HAP-1 (cell line): ENCODE measurements around the gene CFI.

Experiments used
- DNase-seq, 2 experiments: peaks; one replicate each; pipeline ENCODE4 v3.0.0-alpha.2; 2016 to 2020; ENCODE audit warnings: low spot score in 2 of 2
- H3K27me3 ChIP-seq: fragments of 250-450 bp; sonication (Bioruptor Pico); 2 replicates; pipeline ENCODE4 v1.5.1; 2020; ENCODE audit warnings: low read depth, mild to moderate bottlenecking, moderate library complexity
- H3K36me3 ChIP-seq: fragments of 250-450 bp; sonication (Bioruptor Pico); replicated peaks from 2 replicates; pipeline ENCODE4 v1.5.1; 2020; ENCODE audit warnings: mild to moderate bottlenecking
- H3K4me1 ChIP-seq: fragments of 250-450 bp; sonication (Bioruptor Pico); 2 replicates; pipeline ENCODE4 v1.5.1; 2020; ENCODE audit warnings: mild to moderate bottlenecking
- H3K4me3 ChIP-seq: fragments of 250-450 bp; sonication (Bioruptor Pico); 2 replicates; pipeline ENCODE4 v1.5.1; 2020; ENCODE audit warnings: mild to moderate bottlenecking, moderate library complexity
- H3K9me3 ChIP-seq: fragments of 250-450 bp; sonication (Bioruptor Pico); 2 replicates; pipeline ENCODE4 v1.5.1; 2020; ENCODE audit warnings: mild to moderate bottlenecking, moderate library complexity
- in situ Hi-C: fragments of 300-500 bp; cut with MboI; formaldehyde crosslinking; loops from 3 replicates; pipeline ENCODE4 v1.14.3; 2020; ENCODE audit warnings: low sequenced_read_pairs, inconsistent platforms, mixed read lengths

The CFI gene

GRCh38 chr4:109764376-109764775 is 37.4 kb downstream of the CFI start:
- no peak for DNase-seq
- Histone ChIP-seq H3K4me1 (no peaks in the 10 kb centered on the region), H3K4me3 (no peak overlapping the region), H3K27me3 (peaks cover 3% of the 10 kb centered on the region; the same call in 1 of the 2 replicates), H3K36me3 (no peaks in the 10 kb centered on the region), H3K9me3 (no peaks in the 10 kb centered on the region)
- in situ Hi-C loops: no loop called here

GRCh38 chr4:109760682-109761081 is 41.1 kb downstream of the CFI start:
- H3K27me3 ChIP-seq: no peaks in the 10 kb centered on the region
- no peak for DNase-seq
- in situ Hi-C loops: no loop called here
- H3K4me1 ChIP-seq: no peaks in the 10 kb centered on the region
- no peaks in the 10 kb centered on the region for H3K9me3 ChIP-seq
- no peaks in the 10 kb centered on the region for H3K36me3 ChIP-seq
- H3K4me3 ChIP-seq: no peak overlapping the region

- Histone ChIP-seq H3K9me3 (no peaks in the 10 kb centered on the region), H3K27me3 (no peaks in the 10 kb centered on the region), H3K4me1 (no peaks in the 10 kb centered on the region), H3K36me3 (no peaks in the 10 kb centered on the region), H3K4me3 (no peak overlapping the region)
- in situ Hi-C loops: no loop called here
- no peak for DNase-seq
Observed at GRCh38 chr4:109755656-109756055, 46.1 kb downstream of the CFI start.

GRCh38 chr4:109754093-109754857 is 47.5 kb downstream of the CFI start:
- no peak overlapping the region for H3K4me3 ChIP-seq
- DNase-seq: no peak
- no peaks in the 10 kb centered on the region for H3K9me3 ChIP-seq
- H3K36me3 ChIP-seq: no peaks in the 10 kb centered on the region
- no peaks in the 10 kb centered on the region for H3K27me3 ChIP-seq
- no peaks in the 10 kb centered on the region for H3K4me1 ChIP-seq
- in situ Hi-C loops: no loop called here

- DNase-seq: no peak
- Histone ChIP-seq H3K36me3 (no peaks in the 10 kb centered on the region), H3K4me1 (no peaks in the 10 kb centered on the region), H3K4me3 (no peak overlapping the region), H3K27me3 (no peaks in the 10 kb centered on the region), H3K9me3 (no peaks in the 10 kb centered on the region)
- in situ Hi-C loops: no loop called here
Observed at GRCh38 chr4:109752525-109752924, 49.3 kb downstream of the CFI start.

- Histone ChIP-seq H3K9me3 (no peaks in the 10 kb centered on the region), H3K4me3 (no peak overlapping the region), H3K36me3 (no peaks in the 10 kb centered on the region), H3K4me1 (no peaks in the 10 kb centered on the region), H3K27me3 (no peaks in the 10 kb centered on the region)
- DNase-seq: no peak
- in situ Hi-C loops: no loop called here
Observed at GRCh38 chr4:109751852-109752251, 49.9 kb downstream of the CFI start.

- Histone ChIP-seq H3K4me1 (no peaks in the 10 kb centered on the region), H3K36me3 (no peaks in the 10 kb centered on the region), H3K4me3 (no peak overlapping the region), H3K9me3 (no peaks in the 10 kb centered on the region), H3K27me3 (no peaks in the 10 kb centered on the region)
- in situ Hi-C loops: no loop called here
- DNase-seq: no peak
Observed at GRCh38 chr4:109750652-109751244, 51.1 kb downstream of the CFI start.

GRCh38 chr4:109749388-109750082 is 52.3 kb downstream of the CFI start:
- Histone ChIP-seq H3K27me3 (no peaks in the 10 kb centered on the region), H3K4me3 (no peak overlapping the region), H3K4me1 (no peaks in the 10 kb centered on the region), H3K9me3 (no peaks in the 10 kb centered on the region), H3K36me3 (no peaks in the 10 kb centered on the region)
- in situ Hi-C loops: no loop called here
- DNase-seq: no peak

- Histone ChIP-seq H3K4me3 (no peak overlapping the region), H3K4me1 (no peaks in the 10 kb centered on the region), H3K27me3 (no peaks in the 10 kb centered on the region), H3K36me3 (no peaks in the 10 kb centered on the region), H3K9me3 (no peaks in the 10 kb centered on the region)
- in situ Hi-C loops: no loop called here
- no peak for DNase-seq
Observed at GRCh38 chr4:109748114-109748513, 53.7 kb downstream of the CFI start.

- H3K4me1 ChIP-seq: no peaks in the 10 kb centered on the region
- H3K36me3 ChIP-seq: no peaks in the 10 kb centered on the region
- H3K27me3 ChIP-seq: no peaks in the 10 kb centered on the region
- in situ Hi-C loops: no loop called here
- no peaks in the 10 kb centered on the region for H3K9me3 ChIP-seq
- DNase-seq: no peak
- H3K4me3 ChIP-seq: no peak overlapping the region
Observed at GRCh38 chr4:109746728-109747127, 55.1 kb downstream of the CFI start.

- no peaks in the 10 kb centered on the region for H3K4me1 ChIP-seq
- H3K4me3 ChIP-seq: no peak overlapping the region
- H3K9me3 ChIP-seq: no peaks in the 10 kb centered on the region
- H3K27me3 ChIP-seq: no peaks in the 10 kb centered on the region
- no peaks in the 10 kb centered on the region for H3K36me3 ChIP-seq
- in situ Hi-C loops: no loop called here
- no peak for DNase-seq
Observed at GRCh38 chr4:109745830-109746229, 56.0 kb downstream of the CFI start.

GRCh38 chr4:109739547-109739946 is 62.3 kb downstream of the CFI start:
- DNase-seq: no peak
- no peaks in the 10 kb centered on the region for H3K9me3 ChIP-seq
- H3K27me3 ChIP-seq: no peaks in the 10 kb centered on the region

GRCh38 chr4:109738104-109738872 is 63.5 kb downstream of the CFI start:
- no peak for DNase-seq
- Histone ChIP-seq H3K9me3 (no peaks in the 10 kb centered on the region), H3K4me1 (no peaks in the 10 kb centered on the region), H3K36me3 (no peaks in the 10 kb centered on the region), H3K27me3 (no peaks in the 10 kb centered on the region), H3K4me3 (no peak overlapping the region)
- in situ Hi-C loops: no loop called here

More at GRCh38 chr4:109739547-109739946, 62.3 kb downstream of the CFI start:
- no peak overlapping the region for H3K4me3 ChIP-seq
- no peaks in the 10 kb centered on the region for H3K36me3 ChIP-seq
- H3K4me1 ChIP-seq: no peaks in the 10 kb centered on the region
- in situ Hi-C loops: no loop called here
